ENCODE data around the gene FBXO34.

DNA sequence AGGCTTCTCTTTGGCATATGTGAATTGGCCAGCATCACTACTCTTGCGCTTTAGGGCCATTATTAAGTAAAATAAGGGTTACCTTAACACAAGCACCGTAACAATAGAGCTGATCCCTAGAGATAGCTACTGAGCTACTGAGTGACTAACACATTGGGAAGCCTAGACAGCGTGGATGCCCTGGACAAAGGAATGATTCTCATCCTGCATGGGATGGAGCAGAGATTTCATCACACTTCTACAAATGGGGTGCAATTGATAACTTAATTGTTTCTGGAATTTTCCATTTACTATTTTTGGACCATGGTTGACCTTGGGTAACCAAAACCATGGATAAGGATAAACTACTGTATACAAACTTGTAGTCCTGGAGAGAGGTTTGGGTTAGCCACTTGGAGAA lies 57.1 kb downstream of the FBXO34 start:
- TF ChIP-seq, protein P1, sequence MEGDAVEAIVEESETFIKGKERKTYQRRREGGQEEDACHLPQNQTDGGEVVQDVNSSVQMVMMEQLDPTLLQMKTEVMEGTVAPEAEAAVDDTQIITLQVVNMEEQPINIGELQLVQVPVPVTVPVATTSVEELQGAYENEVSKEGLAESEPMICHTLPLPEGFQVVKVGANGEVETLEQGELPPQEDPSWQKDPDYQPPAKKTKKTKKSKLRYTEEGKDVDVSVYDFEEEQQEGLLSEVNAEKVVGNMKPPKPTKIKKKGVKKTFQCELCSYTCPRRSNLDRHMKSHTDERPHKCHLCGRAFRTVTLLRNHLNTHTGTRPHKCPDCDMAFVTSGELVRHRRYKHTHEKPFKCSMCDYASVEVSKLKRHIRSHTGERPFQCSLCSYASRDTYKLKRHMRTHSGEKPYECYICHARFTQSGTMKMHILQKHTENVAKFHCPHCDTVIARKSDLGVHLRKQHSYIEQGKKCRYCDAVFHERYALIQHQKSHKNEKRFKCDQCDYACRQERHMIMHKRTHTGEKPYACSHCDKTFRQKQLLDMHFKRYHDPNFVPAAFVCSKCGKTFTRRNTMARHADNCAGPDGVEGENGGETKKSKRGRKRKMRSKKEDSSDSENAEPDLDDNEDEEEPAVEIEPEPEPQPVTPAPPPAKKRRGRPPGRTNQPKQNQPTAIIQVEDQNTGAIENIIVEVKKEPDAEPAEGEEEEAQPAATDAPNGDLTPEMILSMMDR (IDR thresholded peaks at IDR 0.05), result no peak
- TF ChIP-seq POLR2A (IDR thresholded peaks at IDR 0.05), result no peak

Measured in esophagus squamous epithelium (tissue), 4 donors.